Measurements from ENCODE around the gene DAPK2.

Gene DAPK2

DNA sequence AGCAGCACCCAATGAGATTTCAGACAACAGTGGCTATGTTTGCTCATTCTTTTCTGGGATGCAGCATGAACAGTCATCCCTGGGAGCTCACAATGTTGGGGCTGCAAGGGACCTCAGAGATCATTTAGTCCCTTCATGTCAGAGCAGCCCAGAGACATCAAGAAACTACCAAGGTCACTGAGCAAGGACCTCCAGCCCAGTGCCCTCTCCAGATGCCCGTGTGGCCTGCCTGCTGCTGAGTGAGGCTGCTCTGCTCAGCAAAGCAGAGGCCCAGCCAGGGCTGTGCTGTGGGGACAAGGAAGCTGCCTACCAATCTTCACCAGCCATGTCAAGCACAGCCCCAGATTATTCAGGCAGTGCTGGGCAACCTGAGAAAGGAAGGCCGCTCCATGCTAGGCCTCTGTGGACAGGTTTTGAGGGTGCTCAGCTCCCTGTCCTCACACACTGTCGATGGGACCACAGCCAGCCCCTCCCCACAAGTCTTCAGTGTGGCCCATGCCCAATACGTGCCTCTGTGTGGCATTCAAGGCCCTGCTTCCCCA lies 99.7 kb downstream of the DAPK2 start:
- in situ Hi-C loops (cut with MboI; ENCODE audit: low sequenced_read_pairs) = no loop called here

DNA sequence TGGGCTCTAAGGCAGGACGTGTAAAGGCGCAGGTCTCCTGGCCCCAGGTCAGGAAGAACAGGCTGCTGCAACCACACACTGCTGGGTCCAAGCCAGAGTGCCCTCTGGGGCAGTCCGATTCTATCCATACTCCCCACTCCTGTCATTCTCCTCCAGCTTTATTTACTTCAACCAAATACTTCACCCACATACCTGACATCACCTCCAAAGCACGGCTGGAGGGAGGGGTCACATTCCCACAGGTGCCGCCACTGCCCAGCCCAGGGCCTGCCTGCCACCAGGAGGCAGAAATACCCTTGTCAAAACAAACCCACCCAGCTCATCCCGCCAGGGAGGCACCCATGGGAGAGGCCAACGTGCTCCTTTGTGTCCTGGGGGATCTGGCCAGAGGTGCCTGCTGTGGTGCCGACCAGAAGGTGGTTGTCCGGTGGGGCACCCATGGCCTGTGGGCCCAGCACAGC lies 100.4 kb downstream of the DAPK2 start:
- in situ Hi-C loops (cut with MboI; ENCODE audit: low sequenced_read_pairs) = no loop called here

DNA sequence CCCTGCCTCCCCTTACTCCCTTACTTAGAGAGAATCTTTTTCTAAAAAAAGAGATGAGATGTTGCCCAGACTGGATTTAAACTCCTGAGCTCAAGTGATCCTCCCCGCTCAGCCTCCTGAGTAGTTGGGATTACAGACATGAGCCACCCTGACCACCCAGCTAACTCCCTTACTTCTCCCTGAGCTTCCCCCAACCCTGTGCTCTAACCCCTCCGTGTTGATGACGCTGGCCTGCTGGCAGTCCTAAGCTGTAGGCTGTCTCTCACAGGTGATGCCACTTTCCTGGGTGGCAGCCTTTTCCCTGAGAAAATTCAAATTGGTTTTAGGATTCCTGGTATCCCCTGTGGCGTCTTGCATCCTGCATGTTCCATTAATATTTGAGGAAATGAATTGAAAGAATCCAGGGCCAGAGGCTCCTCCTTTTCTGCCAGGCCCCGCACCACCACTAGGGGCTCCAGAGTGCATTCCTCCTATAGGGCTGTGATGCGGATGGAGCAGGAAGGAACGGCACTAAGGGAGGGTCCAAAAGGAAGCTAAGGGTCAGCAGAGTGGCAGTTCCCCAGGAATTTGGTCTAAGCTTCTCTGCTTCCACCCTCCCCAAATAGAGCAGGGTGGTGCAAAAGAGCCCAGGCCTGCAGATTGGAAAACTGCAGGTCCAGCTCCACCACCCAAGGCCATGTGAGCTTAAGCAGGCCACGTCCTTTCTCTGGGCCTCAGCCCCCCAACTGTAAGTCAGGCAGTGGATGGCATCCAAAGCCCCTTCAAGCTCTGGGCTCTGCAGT lies 101.1 kb downstream of the DAPK2 start:
- in situ Hi-C loops (cut with MboI; ENCODE audit: low sequenced_read_pairs) = no loop called here

DNA sequence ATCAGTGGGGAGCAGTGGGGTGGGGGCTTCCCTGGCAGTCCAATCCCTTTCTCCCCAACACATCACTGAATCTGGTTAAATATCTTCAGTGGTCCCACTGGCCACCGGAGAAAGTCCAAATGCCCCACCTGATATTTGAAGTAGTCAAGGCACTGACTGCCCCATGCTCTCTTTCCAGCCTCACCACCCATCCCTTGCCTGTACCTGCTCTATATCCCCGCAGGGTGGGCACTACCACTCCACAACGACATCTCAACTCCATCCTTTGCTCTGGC lies 101.7 kb downstream of the DAPK2 start:
- in situ Hi-C loops (cut with MboI; ENCODE audit: low sequenced_read_pairs) = no loop called here

DNA sequence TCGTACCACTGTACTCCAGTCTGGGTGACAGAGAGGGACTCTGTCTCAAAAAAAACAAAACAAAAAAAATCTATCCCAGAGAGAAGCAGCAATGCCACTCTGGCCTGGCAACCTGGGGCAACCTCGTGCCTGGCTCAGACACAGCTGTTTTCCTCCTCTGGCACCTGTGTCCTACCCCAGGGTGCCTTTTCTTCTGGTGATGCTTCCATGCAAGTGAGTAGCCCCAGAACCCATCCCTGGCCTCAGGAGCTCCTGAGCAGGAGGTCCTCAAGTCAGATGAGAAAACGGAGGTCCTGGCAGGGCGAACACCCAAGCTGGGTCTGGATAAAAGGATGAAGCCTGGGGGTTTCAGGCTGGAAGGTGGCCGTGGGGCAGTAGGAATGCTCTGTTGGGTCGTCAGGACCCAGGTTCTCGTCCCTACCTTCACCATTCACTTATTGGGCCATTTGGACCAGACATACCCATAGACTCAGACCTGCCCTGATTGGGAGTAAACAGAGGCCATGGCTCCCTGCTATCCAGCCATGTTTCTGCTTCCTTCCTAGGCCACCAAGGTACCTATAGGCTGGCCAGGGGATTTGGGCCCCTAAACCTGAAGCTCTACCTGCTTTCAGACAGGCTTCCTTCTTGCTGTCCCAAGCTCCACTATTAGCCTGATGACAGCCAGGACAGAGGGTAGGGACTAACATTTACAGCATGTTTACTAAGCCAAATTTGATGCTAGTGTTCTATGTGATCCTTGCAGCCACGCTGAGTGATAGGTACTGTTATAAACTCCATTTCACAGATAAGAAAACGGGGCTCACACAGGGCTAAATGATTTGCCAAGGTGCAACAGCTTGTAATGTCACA lies 102.2 kb downstream of the DAPK2 start:
- in situ Hi-C loops (cut with MboI; ENCODE audit: low sequenced_read_pairs) = no loop called here

DNA sequence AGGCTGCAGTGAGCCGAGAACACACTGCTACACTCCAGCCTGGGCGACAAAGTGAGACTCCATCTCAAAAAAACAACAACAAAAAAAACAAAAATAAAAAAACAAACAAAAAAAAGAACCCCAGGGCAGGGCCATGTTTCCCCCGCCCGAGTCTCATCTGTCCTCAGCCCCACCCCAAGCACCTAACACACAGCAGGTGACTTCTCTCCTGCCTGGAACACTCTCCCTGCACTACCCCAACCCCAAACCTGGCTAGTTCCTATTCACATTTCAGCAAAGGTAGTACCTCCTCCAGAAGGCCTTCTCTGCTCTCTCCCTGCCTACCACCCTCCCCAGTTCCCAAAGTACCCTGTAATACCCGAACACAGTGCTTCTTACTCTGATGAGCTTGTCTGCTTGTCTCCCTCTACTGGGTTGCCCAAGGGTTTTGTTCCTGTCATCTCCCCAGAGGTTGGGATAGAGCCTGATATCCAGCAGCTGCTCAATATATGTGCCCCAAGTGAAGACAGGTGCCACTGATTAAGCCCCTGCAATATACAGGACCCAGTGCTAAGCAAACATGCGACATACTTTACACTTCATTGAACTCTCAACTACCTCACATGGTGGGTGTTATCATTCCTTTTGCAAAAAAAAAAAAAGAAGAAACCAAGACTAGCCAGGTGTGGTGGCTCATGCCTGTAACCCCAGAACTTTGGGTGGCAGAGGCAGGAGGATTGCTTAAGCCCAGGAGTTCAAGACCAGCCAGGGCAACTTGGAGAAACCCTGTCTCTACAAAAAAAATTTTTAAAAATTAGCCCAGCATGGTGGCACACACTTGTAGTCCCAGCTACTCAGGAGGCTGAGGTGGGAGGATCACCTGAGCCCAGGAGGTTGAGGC lies 103.6 kb downstream of the DAPK2 start:
- in situ Hi-C loops (cut with MboI; ENCODE audit: low sequenced_read_pairs) = no loop called here

DNA sequence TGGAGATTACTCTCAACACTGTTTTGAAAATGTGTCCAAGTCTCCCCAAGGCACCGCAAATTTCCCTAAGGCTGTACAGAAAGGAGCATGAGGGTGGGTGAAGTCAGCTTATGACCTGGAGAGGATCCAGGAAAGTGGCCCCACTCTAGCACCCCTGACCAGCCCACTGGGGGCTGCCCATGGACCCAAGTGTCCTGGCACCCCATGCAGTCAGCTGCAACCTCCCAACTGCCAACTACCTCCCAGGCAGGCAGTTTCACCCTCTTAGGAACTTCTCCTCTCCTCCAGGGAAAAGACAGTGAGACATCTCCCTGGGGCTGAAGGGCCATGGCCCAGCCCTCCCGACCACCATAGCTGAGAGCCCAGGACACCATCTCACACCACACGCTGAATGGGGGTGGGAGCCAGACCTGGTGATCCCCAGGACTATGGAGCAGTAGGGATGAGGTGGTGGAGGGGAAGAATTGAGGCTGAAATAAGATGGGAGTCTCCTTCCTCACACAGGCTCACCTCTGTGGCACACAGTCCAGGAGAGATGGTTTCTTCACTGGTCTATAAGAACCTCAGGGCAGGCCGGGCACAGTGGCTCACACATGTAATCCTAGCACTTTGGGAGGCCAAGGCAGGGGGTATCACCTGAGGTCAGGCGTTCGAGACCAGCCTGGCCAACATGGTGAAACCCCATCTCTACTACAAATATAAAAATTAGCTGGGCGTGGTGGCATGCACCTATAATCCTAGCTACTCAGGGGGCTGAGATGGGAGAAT lies 104.4 kb downstream of the DAPK2 start:
- in situ Hi-C loops (cut with MboI; ENCODE audit: low sequenced_read_pairs) = no loop called here

DNA sequence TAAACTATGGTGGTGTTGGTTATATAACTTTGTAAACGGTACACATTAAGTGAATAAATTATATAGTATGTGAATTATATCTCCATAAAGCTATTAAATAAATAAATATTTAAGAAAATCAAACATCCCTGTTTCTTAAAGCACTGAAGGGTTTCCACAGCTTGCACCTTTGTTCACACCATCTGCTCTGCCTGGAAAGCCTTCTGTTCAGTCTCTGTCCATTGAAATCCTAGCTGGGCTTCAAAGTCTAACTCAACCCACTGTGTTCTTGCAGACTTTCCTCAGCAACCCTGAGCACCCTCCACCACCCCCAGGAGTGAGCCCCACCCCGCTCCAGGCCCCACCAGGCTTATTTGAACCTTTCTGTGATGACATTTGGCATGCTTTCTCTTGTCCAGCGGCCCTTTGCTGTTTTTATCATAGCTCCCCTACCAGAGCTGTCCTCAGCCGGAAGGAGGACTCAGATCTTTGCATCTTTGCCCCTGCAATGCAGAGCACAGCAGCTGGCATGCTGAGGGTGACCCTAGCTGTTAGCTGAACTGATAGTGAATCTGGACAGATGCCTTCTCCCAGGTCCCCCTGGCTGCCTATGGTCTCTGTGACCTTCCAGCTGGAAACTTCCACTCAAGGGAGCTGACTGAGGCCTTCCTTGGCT lies 105.2 kb downstream of the DAPK2 start:
- in situ Hi-C loops (cut with MboI; ENCODE audit: low sequenced_read_pairs) = no loop called here

DNA sequence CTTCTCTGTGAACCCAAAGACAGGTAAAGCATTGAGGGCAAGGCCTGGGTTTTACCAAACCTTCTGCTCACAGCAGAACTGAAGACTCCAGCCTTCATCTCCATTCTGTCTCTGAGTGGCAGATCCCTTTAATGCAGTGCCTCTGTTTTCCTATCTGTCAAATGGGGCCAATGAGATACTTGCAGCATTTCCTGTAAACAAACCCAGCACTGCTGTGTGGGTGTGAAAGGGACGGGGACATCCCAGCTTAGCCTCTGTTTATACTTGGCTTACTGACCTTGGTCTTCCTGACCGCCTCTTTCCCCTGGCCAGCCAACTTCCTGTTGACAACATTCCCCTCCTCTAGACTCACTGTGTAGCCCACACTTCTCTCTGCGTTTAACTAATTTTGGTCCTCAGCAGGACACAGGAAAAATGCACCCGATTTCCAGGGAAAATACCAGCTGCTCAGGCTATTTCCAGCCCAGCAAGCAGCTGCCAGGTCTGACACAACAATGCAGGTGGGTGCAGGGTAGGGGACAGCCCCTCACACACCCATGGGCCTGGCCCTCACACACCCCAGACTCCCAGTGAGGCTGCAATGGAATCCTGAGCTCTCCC lies 106.7 kb downstream of the DAPK2 start:
- in situ Hi-C loops (cut with MboI; ENCODE audit: low sequenced_read_pairs) = no loop called here

DNA sequence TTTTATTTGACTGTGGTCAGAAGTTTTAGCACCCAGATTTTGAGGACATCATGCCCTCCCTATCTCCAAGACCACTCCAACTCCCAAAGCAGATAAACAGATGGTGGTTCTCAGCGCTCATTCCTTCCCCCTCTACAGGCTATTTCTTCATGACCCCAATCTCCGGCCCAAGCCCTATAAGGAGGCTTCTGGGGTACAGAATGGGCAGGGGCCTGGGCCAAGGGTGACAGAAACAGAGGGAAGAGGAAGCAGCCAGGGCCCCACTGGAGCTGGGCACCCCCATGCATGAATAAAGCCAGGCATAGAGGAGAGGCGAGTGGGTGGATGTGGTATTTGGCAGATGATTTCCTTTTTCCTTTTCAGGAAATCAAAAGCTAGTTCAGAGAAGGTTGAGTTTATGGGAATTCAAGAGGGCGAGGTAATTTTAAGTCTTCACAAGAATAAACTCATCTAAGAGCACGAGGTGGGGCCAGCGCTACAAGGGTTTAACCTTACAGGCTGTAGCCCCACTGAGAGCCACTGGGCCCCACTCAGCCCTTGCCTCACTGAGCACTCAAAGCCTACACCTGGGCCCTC lies 107.7 kb downstream of the DAPK2 start:
- in situ Hi-C loops (cut with MboI; ENCODE audit: low sequenced_read_pairs) = no loop called here

DNA sequence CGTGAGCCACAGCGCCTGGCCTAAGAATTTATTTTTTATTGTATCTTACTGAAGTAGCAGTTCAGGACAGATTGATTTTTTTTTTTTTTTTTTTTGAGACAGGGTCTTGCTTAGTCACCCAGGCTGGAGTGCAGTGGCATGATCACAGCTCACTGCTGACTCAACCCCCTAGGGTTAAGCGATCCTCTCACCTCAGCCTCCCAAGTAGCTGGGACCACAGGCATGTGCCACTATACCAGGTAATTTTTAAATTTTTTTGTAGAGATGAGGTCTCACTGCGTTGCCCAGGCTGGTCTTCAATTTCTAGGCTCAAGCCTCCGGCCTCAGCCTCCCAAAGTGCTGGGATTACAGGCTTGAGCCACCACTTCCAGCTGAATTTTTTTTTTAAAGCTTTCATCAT lies 112.8 kb downstream of the DAPK2 start:
- in situ Hi-C loops (cut with MboI; ENCODE audit: low sequenced_read_pairs) = no loop called here

DNA sequence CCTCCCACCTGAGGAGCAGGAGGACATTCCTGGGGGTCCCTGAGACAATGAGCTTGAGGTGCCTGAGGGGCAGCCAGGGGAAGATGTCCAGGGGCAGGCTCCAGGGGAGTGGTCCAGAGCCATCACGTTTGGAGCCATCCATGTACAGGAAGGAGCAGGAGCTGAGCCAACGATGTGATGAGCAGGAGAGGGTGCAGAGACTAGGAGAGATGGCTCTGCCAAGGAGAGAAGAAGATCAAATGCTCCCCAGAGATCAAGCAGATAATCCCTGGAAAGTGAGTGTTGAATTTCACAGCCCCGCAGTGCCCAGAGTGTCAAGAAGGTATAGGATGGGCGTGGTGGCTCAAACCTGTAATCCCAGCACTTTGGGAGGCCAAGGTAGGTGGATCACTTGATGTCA lies 114.7 kb downstream of the DAPK2 start:
- in situ Hi-C loops (cut with MboI; ENCODE audit: low sequenced_read_pairs) = no loop called here

DNA sequence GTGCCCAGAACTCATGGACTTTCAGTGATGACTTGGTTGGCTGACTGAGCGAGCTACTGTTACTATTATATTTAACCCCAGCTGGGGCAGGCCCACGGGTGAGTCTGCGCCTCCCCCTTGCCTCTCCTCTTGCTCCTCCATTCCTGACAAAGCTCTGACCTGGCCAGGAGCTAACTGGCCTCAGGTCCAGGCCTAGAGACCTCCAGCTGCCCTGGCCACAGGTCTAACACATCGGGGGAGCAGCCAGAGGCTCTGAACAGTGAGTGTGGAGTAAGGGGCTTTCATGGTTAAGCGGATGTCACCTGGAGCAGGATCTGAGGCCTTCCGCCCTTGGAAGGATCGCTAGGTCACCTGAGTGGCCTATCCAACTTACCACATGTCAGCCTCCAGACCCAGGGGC lies 116.3 kb downstream of the DAPK2 start:
- in situ Hi-C loops (cut with MboI; ENCODE audit: low sequenced_read_pairs) = no loop called here

DNA sequence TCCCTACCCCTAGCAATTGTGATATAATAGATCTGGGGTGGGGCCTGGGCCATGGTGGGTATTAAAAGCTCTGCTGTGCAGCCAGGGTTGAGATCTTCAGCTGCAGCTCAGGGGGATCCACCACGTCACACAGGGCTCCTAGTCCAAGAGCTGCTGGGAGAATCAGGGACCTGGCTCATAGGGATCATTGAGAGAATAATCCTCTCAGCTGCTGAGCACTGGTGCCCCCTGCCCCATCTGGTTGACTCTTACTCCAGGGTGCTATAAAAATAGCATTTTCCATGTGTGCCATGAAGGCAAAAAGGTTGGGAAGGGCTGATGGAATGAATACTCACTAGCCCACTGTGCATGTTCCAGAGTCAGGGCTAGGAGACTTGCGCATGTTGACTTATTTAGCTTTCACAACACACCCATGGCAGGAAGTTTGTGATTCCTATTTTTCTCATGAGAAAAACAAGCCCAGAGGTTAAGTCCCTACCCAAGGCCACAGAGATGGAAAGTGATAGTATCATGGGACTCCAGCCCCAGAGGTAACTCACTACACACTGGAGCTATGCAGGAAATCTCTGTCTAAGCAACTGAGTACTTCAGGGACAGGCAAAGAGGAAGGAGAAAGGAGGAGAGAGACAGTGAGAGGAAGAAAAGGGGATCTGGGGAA lies 118.0 kb downstream of the DAPK2 start:
- in situ Hi-C loops (cut with MboI; ENCODE audit: low sequenced_read_pairs) = no loop called here

DNA sequence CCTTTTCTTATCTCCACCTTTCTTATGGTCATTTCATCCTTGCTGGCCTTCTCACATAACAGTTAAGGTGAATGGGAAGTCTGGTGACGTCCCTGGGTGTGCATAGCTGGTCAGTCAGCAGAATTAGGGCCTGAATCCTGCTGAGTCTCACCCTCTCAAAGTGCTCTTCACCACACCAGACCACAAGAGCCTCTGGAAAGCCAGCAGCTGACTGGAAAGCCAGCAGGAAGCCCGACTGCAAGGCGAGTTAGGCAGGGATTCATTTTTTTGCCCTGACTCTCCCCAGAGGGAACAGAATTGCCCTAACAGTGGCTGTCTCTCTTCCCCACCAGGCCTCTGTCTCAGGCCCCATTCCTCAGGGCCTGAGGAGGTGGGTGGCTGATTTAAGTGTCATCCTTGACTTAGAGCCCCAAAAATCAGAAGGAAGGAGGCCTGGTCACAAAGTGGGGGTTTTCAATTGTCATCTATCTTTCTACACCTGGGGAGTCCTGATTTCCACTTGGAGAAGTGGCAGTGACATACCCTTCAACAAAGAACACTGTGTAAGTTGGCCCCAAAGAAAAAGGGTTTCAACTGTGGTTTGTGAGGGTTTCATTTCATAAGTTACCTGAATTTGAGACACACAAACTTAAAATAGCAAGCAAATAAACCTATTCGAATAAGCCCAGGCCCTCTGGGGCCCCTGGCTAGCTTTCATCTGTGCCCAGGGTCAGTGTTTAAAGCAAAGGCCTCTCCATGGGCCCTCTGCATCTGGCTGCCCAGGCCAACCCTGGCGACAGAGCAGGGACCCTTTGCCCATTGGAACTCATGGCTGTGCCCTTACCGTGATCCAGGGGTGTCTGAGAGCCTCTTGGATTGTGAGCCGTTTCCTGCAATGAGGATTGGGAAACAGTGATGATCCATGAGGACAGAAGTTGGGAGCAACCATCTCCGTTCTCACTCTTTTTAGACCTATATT lies 122.0 kb downstream of the DAPK2 start:
- in situ Hi-C loops (cut with MboI; ENCODE audit: low sequenced_read_pairs) = no loop called here

DNA sequence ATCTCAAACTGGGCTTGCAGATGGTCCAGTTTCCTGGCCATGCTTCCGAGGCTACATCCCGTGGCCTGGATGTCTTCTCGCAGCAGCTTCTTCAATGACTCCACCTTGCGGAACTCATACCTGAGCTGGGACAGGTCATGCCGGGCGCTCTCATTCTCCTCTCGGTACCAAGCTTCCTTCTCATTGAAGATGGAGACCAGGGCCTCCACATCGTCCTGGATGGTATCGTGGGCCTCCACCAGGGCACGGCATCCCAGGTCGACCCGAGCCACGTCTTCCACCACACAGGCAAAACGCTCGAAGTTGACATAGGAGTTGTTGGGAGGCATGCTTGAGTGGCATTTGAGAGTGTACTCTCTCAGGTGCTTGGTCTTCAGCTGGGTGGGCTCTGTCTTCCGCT lies 123.4 kb downstream of the DAPK2 start:
- in situ Hi-C loops (cut with MboI; ENCODE audit: low sequenced_read_pairs) = no loop called here

DNA sequence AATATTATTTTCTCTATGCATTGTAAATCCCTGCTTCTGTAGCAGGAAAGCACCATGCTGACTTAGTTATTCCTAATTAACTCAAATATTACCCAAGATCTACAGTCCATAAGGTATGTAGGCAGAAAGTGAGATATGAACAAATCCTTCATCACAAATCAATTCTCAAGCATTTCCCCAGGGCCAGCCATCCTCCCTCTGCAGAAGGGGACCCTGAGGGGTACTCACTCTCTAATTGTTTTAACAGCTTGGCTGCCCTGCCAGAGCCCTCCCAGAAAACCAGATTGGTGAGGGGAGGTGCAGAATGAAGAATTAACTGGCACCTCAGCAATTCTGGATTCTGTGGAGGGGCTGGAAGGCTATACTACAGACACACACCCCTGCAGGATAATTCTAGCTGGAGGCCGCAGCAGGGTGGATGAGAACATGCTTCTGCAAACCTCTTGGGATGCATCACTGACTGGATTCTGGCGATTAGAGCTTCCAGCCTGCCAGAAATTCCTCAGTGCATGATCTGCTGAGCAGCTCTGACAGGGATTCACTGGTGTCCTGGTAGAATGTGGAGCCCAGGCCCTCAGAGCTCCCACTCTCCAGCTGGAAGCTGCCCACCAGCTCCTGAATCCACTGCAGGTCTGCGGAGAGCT lies 123.9 kb downstream of the DAPK2 start:
- in situ Hi-C loops (cut with MboI; ENCODE audit: low sequenced_read_pairs) = no loop called here
